ENCODE measurements around the gene C9orf57.
"Not testable (repeated sequence)": the region's sequence is repeated elsewhere in the genome, so short reads cannot be mapped to it uniquely, and the experiment has no call there.

The C9orf57 gene

DNA sequence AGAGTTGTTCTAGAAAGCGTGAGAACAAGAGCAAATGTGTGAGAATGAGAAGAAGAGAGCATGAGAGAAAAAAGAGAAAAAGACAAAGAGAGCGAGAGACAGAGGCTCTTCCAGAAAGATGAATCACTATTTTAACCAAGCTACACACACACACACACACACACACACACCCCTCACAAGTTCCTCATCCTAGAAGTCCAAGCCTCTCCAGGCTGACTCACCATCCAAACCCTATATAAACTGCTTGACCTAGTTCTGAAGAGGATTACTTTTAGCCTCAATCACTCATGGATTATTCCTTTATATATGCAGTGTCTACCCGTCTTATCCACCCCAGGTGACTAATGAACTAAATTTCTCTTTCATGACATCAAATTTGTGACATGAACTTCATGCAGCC is 37.6 kb downstream of the C9orf57 start:
- DNase-seq, result no peak

- no peak for DNase-seq
Observed at GRCh38 chr9:72013292-72013760, 47.1 kb downstream of the C9orf57 start.

GRCh38 chr9:72012646-72013045 is 47.8 kb downstream of the C9orf57 start:
- no peak for DNase-seq

- DNase-seq, result not testable (repeated sequence)
Observed at GRCh38 chr9:72007726-72008125, 52.7 kb downstream of the C9orf57 start.

GRCh38 chr9:72006501-72006900 is 53.9 kb downstream of the C9orf57 start:
- no peak for DNase-seq

DNA sequence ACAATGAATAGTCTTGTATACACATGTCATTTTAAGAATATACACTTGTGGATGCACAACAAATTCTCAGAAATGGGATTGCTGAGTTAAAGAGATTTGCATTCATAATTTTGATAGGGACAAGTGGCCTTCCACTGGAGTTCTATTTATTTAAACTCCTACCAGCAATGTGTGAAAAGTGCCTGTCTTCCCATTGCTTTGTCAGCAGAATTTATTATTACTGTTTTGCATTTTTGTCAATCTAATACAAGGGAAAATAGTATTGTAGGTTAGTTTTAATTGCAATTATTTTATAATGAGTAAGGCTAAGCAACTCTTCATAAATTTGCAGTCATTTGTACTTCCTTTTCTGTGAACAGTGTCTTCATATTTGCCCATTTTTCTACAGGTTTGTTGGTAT is 55.0 kb downstream of the C9orf57 start:
- DNase-seq, result no peak

All from CD4-positive, alpha-beta T cell treated with Interleukin-6 for 4 hours (primary cell).